HL-60 (cell line): ENCODE measurements around the gene APBA2.

Experiments used
- DNase-seq, 2 experiments: peaks; one replicate each; pipeline ENCODE4 v3.0.0-alpha.2; 2010 to 2020; ENCODE audit warnings: low read depth in 1 of 2, low spot score in 1 of 2
- H3K27ac ChIP-seq: fragments of 250-450 bp; sonication (Bioruptor Pico); replicated peaks from 2 replicates; pipeline ENCODE4 v1.5.1; 2020; ENCODE audit warnings: mild to moderate bottlenecking, moderate library complexity
- H3K27me3 ChIP-seq: fragments of 250-450 bp; sonication (Bioruptor Pico); 2 replicates; pipeline ENCODE4 v1.5.1; 2021; ENCODE audit warnings: mild to moderate bottlenecking, moderate library complexity; ENCODE audit not compliant: insufficient read depth, poor library complexity, severe bottlenecking
- H3K4me3 ChIP-seq: replicated peaks from 2 replicates; pipeline ENCODE4 v1.5.1; 2011; ENCODE audit warnings: mild to moderate bottlenecking, control low read depth, low read length; ENCODE audit not compliant: insufficient read depth
- GABPA ChIP-seq: IDR thresholded peaks from 2 replicates; pipeline ENCODE4 v1.6.1; 2012; ENCODE audit warnings: low read depth
- POLR2AphosphoS5 ChIP-seq: IDR thresholded peaks from 2 replicates; pipeline ENCODE4 v1.6.1; 2012; ENCODE audit warnings: low read depth
- SPI1 ChIP-seq: IDR thresholded peaks from 2 replicates; pipeline ENCODE4 v1.6.1; 2012; ENCODE audit warnings: low read depth, mild to moderate bottlenecking, borderline replicate concordance
- TF ChIP-seq, protein P1 (sequence below): IDR thresholded peaks from 2 replicates; pipeline ENCODE4 v1.6.1; 2012; ENCODE audit warnings: low read depth; ENCODE audit not compliant: insufficient replicate concordance
- TF ChIP-seq, protein P2 (sequence below): IDR thresholded peaks from one replicate; pipeline ENCODE4 v1.5.1; 2011; ENCODE audit warnings: low read length, control low read depth, inconsistent platforms; ENCODE audit not compliant: insufficient read depth

The APBA2 gene

GRCh38 chr15:29121369-29121656, 235.5 kb downstream of the APBA2 start:
- no peak overlapping the region for H3K27ac ChIP-seq
- no peak overlapping the region for H3K4me3 ChIP-seq
- no peak for DNase-seq
- TF ChIP-seq POLR2AphosphoS5 (no peak), GABPA (no peak), SPI1 (no peak)
- TF ChIP-seq, protein P1, sequence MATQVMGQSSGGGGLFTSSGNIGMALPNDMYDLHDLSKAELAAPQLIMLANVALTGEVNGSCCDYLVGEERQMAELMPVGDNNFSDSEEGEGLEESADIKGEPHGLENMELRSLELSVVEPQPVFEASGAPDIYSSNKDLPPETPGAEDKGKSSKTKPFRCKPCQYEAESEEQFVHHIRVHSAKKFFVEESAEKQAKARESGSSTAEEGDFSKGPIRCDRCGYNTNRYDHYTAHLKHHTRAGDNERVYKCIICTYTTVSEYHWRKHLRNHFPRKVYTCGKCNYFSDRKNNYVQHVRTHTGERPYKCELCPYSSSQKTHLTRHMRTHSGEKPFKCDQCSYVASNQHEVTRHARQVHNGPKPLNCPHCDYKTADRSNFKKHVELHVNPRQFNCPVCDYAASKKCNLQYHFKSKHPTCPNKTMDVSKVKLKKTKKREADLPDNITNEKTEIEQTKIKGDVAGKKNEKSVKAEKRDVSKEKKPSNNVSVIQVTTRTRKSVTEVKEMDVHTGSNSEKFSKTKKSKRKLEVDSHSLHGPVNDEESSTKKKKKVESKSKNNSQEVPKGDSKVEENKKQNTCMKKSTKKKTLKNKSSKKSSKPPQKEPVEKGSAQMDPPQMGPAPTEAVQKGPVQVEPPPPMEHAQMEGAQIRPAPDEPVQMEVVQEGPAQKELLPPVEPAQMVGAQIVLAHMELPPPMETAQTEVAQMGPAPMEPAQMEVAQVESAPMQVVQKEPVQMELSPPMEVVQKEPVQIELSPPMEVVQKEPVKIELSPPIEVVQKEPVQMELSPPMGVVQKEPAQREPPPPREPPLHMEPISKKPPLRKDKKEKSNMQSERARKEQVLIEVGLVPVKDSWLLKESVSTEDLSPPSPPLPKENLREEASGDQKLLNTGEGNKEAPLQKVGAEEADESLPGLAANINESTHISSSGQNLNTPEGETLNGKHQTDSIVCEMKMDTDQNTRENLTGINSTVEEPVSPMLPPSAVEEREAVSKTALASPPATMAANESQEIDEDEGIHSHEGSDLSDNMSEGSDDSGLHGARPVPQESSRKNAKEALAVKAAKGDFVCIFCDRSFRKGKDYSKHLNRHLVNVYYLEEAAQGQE: no peak
- TF ChIP-seq, protein P2, sequence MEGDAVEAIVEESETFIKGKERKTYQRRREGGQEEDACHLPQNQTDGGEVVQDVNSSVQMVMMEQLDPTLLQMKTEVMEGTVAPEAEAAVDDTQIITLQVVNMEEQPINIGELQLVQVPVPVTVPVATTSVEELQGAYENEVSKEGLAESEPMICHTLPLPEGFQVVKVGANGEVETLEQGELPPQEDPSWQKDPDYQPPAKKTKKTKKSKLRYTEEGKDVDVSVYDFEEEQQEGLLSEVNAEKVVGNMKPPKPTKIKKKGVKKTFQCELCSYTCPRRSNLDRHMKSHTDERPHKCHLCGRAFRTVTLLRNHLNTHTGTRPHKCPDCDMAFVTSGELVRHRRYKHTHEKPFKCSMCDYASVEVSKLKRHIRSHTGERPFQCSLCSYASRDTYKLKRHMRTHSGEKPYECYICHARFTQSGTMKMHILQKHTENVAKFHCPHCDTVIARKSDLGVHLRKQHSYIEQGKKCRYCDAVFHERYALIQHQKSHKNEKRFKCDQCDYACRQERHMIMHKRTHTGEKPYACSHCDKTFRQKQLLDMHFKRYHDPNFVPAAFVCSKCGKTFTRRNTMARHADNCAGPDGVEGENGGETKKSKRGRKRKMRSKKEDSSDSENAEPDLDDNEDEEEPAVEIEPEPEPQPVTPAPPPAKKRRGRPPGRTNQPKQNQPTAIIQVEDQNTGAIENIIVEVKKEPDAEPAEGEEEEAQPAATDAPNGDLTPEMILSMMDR: no peak
- H3K27me3 ChIP-seq: no peaks in the 10 kb centered on the region

DNA sequence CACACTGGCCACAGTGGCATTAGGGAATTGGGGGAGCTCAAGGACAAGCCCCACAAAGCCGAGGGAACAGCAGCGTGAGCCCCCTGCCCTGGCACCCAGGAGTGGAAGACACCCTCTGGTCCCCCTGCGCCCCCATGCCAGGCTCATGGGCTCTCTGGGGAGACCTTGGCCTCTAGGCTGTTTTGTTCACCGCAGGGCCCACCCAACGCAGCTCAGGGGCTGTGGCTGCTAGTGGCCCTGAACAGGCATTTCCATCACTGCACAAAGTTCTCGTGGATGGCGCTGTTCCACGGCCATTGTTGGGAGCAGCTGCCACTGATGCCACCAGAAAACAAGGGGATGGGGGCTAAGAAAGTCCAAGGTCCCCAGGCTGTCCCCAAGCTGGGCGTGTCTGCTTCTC, 236.1 kb downstream of the APBA2 start:
- DNase-seq: no peak
- Histone ChIP-seq H3K4me3 (no peak overlapping the region), H3K27me3 (no peaks in the 10 kb centered on the region), H3K27ac (no peak overlapping the region)
- TF ChIP-seq, protein P1: no peak
- TF ChIP-seq GABPA: no peak
- TF ChIP-seq POLR2AphosphoS5: no peak
- no peak for TF ChIP-seq SPI1
- TF ChIP-seq, protein P2: no peak

DNA sequence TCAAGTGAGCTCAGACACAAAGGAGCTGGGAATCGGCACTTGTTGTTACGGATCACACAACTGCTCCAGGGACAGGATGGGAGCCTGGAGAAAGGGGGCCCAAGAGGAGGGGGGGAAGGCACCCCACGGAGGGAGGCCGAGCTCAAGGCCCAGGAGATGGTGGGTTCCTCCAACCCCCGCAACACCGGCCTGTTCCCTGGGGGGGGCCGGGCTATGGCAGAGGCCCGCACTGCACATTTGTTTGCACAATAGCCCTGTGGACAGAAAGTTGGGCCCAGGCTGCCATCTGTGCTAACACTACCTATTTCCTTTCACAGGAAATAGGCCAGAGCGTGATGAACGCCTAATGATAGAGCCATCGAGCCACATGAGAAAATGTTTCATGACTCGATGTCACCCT, 236.7 kb downstream of the APBA2 start:
- TF ChIP-seq SPI1 (no peak), GABPA (no peak)
- TF ChIP-seq, protein P1: no peak
- H3K27me3 ChIP-seq: no peaks in the 10 kb centered on the region
- no peak for DNase-seq
- H3K4me3 ChIP-seq: no peak overlapping the region
- H3K27ac ChIP-seq: no peak overlapping the region

GRCh38 chr15:29123171-29123570, 237.4 kb downstream of the APBA2 start:
- TF ChIP-seq POLR2AphosphoS5: no peak
- TF ChIP-seq, protein P2: no peak
- Histone ChIP-seq H3K27ac (no peak overlapping the region), H3K4me3 (no peak overlapping the region), H3K27me3 (no peaks in the 10 kb centered on the region)
- DNase-seq: no peak
